Calu3 (cell line): ENCODE data around the gene MYO3B. TPM values are rescaled to one million over a fixed set of nuclear protein-coding genes. Genes with fewer than 3 reads are reported as not detected.

Experiments used
- BruUV-seq: library from RNA; stranded (reverse); fragments of 400-500 nt; replicated peaks from 2 replicates; lab custom pipeline; 2021; lab: Mats Ljungman, UMichigan
- CTCF ChIA-PET: fragments of 300-600 bp; sonication (Branson Sonifier 250); formaldehyde crosslinking; loops from one replicate; lab custom pipeline; 2022; ENCODE audit warnings: antibody characterized with exemption; lab: Charles Lee
- DNase-seq: peaks from one replicate; pipeline ENCODE4 v3.0.0; 2022
- H3K27ac Mint-ChIP-seq: one replicate; pipeline ENCODE4 v1.8.0; 2022; ENCODE audit warnings: mixed read lengths; ENCODE audit not compliant: unreplicated experiment
- H3K27me3 Mint-ChIP-seq: one replicate; pipeline ENCODE4 v1.8.0; 2022; ENCODE audit warnings: mixed read lengths; ENCODE audit not compliant: unreplicated experiment
- H3K36me3 Mint-ChIP-seq: one replicate; pipeline ENCODE4 v1.8.0; 2022; ENCODE audit warnings: mild to moderate bottlenecking, moderate library complexity, mixed read lengths; ENCODE audit not compliant: insufficient read depth, unreplicated experiment
- H3K4me1 Mint-ChIP-seq: one replicate; pipeline ENCODE4 v1.8.0; 2022; ENCODE audit warnings: mild to moderate bottlenecking, low read depth, mixed read lengths; ENCODE audit not compliant: unreplicated experiment
- H3K4me3 Mint-ChIP-seq: one replicate; pipeline ENCODE4 v1.8.0; 2022; ENCODE audit warnings: mild to moderate bottlenecking, low read depth, moderate library complexity, mixed read lengths; ENCODE audit not compliant: unreplicated experiment
- H3K9me3 Mint-ChIP-seq: one replicate; pipeline ENCODE4 v1.8.0; 2022; ENCODE audit warnings: low read depth, mixed read lengths; ENCODE audit not compliant: unreplicated experiment
- intact Hi-C: fragments of 100-400 bp; cut with micrococcal nuclease; formaldehyde crosslinking; loops from one replicate; pipeline ENCODE4 v1.10.0; 2022; ENCODE audit not compliant: unreplicated experiment
- total RNA-seq: library from RNA; stranded (reverse); gene quantifications from 2 replicates; pipeline ENCODE4 v1.2.3, GENCODE V29; 2022
- TF ChIP-seq, protein P1 (sequence below): fragments of 200-600 bp; IDR thresholded peaks from one replicate; pipeline ENCODE4 v1.8.0; 2022; ENCODE audit warnings: antibody characterized with exemption; ENCODE audit not compliant: unreplicated experiment

MYO3B gene
- total RNA-seq, 1 experiment from 2014 or later: 5.0 TPM

GRCh38 chr2:170218456-170218855 lies 40.5 kb downstream of the MYO3B start:
- CTCF ChIA-PET: no interaction called here
- no peaks in the 10 kb centered on the region for H3K4me1 Mint-ChIP-seq
- H3K4me3 Mint-ChIP-seq: no peak overlapping the region
- TF ChIP-seq, protein P1, sequence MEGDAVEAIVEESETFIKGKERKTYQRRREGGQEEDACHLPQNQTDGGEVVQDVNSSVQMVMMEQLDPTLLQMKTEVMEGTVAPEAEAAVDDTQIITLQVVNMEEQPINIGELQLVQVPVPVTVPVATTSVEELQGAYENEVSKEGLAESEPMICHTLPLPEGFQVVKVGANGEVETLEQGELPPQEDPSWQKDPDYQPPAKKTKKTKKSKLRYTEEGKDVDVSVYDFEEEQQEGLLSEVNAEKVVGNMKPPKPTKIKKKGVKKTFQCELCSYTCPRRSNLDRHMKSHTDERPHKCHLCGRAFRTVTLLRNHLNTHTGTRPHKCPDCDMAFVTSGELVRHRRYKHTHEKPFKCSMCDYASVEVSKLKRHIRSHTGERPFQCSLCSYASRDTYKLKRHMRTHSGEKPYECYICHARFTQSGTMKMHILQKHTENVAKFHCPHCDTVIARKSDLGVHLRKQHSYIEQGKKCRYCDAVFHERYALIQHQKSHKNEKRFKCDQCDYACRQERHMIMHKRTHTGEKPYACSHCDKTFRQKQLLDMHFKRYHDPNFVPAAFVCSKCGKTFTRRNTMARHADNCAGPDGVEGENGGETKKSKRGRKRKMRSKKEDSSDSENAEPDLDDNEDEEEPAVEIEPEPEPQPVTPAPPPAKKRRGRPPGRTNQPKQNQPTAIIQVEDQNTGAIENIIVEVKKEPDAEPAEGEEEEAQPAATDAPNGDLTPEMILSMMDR: no peak
- H3K27ac Mint-ChIP-seq: no peak overlapping the region
- H3K9me3 Mint-ChIP-seq: no peaks in the 10 kb centered on the region
- no peaks in the 10 kb centered on the region for H3K36me3 Mint-ChIP-seq
- BruUV-seq: no TSS peak
- intact Hi-C loops: no loop called here
- no peak for DNase-seq
- no peaks in the 10 kb centered on the region for H3K27me3 Mint-ChIP-seq

GRCh38 chr2:170218931-170219330 lies 41.0 kb downstream of the MYO3B start:
- BruUV-seq: no TSS peak
- H3K27ac Mint-ChIP-seq: no peak overlapping the region
- H3K36me3 Mint-ChIP-seq: no peaks in the 10 kb centered on the region
- no peak for DNase-seq
- CTCF ChIA-PET: no interaction called here
- H3K9me3 Mint-ChIP-seq: no peaks in the 10 kb centered on the region
- H3K4me3 Mint-ChIP-seq: no peak overlapping the region
- no peaks in the 10 kb centered on the region for H3K4me1 Mint-ChIP-seq
- intact Hi-C loops: no loop called here
- TF ChIP-seq, protein P1: no peak
- no peaks in the 10 kb centered on the region for H3K27me3 Mint-ChIP-seq

DNA sequence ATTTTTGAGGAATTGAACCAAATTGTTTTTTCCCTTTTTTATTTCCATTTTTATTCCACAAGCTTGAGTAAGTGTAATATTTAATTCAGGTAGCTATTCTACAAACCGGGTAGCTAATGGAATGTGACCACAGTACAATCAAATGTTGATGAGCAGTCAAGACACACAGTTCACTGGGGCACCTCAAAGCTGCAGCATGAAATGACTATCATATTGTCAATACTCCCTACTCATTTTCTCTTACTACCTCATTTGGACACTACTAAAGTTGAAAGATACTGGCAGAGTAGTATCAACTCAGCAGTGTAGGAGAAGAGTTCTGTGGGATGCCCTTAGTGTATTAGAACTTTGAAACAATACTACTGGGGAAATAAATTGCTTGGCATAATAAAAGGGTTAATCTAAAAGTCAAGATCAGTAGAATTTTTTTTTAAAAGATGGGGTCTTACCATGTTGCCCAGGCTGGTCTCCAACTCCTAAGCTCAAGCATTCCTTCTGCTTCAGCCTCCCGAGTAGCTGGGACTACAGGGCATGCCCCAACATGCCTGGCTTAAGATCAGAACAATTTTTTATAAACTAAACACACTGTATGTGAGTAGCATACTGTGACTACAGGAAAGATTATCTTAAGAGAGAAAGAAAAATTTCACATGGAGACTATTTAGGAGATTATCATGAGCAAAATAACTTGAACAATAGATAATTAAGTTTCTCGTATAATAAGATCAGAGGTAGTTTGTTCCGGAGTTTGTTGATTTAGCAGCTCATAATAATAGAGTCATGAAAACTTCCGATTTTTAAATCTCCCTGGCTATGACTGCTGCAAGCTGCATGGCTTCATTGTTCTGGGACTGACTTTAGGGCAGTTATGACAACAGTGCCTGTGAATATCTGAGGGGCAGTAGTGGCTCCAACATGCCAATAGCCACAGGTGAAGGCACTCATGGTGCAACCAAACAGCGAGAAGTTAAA lies 43.7 kb downstream of the MYO3B start:
- Mint-ChIP-seq H3K27ac (no peak overlapping the region), H3K36me3 (no peaks in the 10 kb centered on the region), H3K4me3 (no peak overlapping the region), H3K4me1 (no peaks in the 10 kb centered on the region), H3K27me3 (no peaks in the 10 kb centered on the region), H3K9me3 (no peaks in the 10 kb centered on the region)
- DNase-seq: no peak
- BruUV-seq: no TSS peak
- CTCF ChIA-PET: interaction anchor here (0.5 kb wide), 1 partner anchor 14 kb away, joined by 5 read pairs; no protein-coding TSS in a partner anchor
- TF ChIP-seq, protein P1: no peak
- intact Hi-C loops: no loop called here

DNA sequence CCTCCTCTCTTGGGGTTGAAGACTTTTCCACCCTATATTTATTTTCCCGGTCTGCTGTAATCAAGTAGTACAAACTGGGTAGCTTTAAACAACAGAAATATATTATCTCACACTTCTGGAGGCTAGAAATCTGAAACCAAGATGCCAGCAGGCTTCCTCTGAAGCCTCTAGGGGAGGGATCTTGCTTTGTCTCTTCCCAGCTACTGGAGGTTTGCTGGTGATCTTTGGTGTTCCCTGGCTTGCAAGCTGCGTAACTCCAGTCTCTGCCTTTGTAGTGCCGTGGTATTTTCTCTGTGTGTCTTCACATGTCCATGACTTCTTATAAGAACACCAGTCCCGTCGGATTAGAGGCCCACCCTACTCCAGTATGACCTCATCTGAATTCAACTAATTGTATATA lies 44.4 kb downstream of the MYO3B start:
- H3K36me3 Mint-ChIP-seq: no peaks in the 10 kb centered on the region
- no peak overlapping the region for H3K27ac Mint-ChIP-seq
- H3K4me3 Mint-ChIP-seq: no peak overlapping the region
- DNase-seq: no peak
- no peaks in the 10 kb centered on the region for H3K4me1 Mint-ChIP-seq
- CTCF ChIA-PET: no interaction called here
- TF ChIP-seq, protein P1: no peak
- no TSS peak for BruUV-seq
- no peaks in the 10 kb centered on the region for H3K9me3 Mint-ChIP-seq
- intact Hi-C loops: no loop called here
- no peaks in the 10 kb centered on the region for H3K27me3 Mint-ChIP-seq
